Measurements from ENCODE around the gene CPLX1.
"Not testable (repeated sequence)": the region's sequence is repeated elsewhere in the genome, so short reads cannot be mapped to it uniquely, and the experiment has no call there.

CPLX1 gene

GRCh38 chr4:742096-742741, 83.7 kb downstream of the CPLX1 start:
- no peak for FAIRE-seq
- no peak for TF ChIP-seq CTCF (IDR thresholded peaks at IDR 0.05; ENCODE audit: insufficient read depth, missing control alignments)

GRCh38 chr4:740656-741282, 85.2 kb downstream of the CPLX1 start:
- no peak for FAIRE-seq
- DNase-seq (ENCODE audit: insufficient read length, low spot score), result no peak
- TF ChIP-seq CTCF (IDR thresholded peaks at IDR 0.05; ENCODE audit: insufficient read depth, missing control alignments), result no peak

More at GRCh38 chr4:742096-742741, 83.7 kb downstream of the CPLX1 start:
- DNase-seq (ENCODE audit: insufficient read length, low spot score), result no peak

GRCh38 chr4:740011-740410, 85.9 kb downstream of the CPLX1 start:
- DNase-seq (ENCODE audit: insufficient read length, low spot score) (no peak), FAIRE-seq (no peak)

GRCh38 chr4:739569-739968, 86.4 kb downstream of the CPLX1 start:
- no peak for DNase-seq (ENCODE audit: insufficient read length, low spot score)
- no peak for FAIRE-seq
- no peak for TF ChIP-seq CTCF (IDR thresholded peaks at IDR 0.05; ENCODE audit: insufficient read depth, missing control alignments)

More at GRCh38 chr4:740011-740410, 85.9 kb downstream of the CPLX1 start:
- TF ChIP-seq CTCF (IDR thresholded peaks at IDR 0.05; ENCODE audit: insufficient read depth, missing control alignments), result no peak

- DNase-seq (ENCODE audit: insufficient read length, low spot score) (no peak), FAIRE-seq (no peak)
- no peak for TF ChIP-seq CTCF (IDR thresholded peaks at IDR 0.05; ENCODE audit: insufficient read depth, missing control alignments)
Observed at GRCh38 chr4:738781-739280, 87.1 kb downstream of the CPLX1 start.

DNA sequence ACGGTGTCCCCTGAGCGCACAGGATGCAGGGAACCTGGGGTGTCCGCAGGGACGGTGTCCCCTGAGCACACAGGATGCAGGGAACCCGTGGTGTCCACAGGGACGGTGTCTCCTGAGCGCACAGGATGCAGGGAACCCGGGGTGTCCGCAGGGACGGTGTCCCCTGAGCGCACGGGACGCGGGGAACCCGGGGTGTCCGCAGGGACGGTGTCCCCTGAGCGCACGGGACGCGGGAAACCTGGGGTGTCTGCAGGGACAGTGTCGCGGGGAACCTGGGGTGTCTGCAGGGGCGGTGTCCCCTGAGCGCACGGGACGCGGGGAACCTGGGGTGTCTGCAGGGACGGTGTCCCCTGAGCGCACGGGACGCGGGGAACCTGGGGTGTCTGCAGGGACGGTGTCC, 89.4 kb downstream of the CPLX1 start:
- FAIRE-seq; DNase-seq (ENCODE audit: insufficient read length, low spot score): not testable (repeated sequence)

DNA sequence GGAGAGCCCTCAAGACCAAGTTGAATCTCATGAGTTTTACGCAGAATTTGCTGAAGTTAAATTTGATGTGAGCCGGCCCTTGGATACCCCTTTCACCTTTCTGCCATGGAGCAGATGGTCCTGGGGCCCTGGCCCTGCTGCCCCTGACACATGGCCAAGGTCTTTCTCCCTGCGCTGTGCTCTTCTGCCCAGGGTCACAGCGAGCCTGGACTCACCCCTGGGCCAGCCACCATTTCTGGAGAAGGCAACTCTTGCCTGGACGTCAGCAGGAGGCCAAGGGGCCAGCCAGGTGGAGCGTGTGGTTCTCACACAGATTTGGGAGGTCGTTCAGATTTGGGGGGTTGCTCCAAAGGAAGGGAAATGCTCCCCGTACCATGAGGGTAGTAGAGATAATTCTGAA, 90.3 kb downstream of the CPLX1 start:
- no peak for FAIRE-seq
- no peak for TF ChIP-seq CTCF (IDR thresholded peaks at IDR 0.05; ENCODE audit: insufficient read depth, missing control alignments)
- DNase-seq (ENCODE audit: insufficient read length, low spot score), result no peak

Data from D721Med (cell line).